Activated T-helper 2 cell treated with anti-CD3 and anti-CD28 coated beads, Interferon-gamma antibody, Interleukin-2, Interleukin-4, amounts not matched to agents 10 μg/mL and 5 μg/mL and 100 μg/mL, durations not matched to agents 14 hours and 24 hours and 36 hours (primary cell): Measurements from ENCODE around the gene KRTAP5-3. TPM values are rescaled to one million over a fixed set of nuclear protein-coding genes. Genes with fewer than 3 reads are reported as not detected.
"Not testable (repeated sequence)": the region's sequence is repeated elsewhere in the genome, so short reads cannot be mapped to it uniquely, and the experiment has no call there.

Experiments used
- DNase-seq: peaks from one replicate; pipeline ENCODE4 v3.0.0; 2021; ENCODE audit warnings: low spot score
- H3K27ac Mint-ChIP-seq: one replicate; pipeline ENCODE4 v1.8.0; 2021; ENCODE audit warnings: mixed read lengths
- H3K27me3 Mint-ChIP-seq: one replicate; pipeline ENCODE4 v1.8.0; 2021; ENCODE audit warnings: low read depth, mixed read lengths
- H3K36me3 Mint-ChIP-seq: one replicate; pipeline ENCODE4 v1.8.0; 2021; ENCODE audit warnings: low read depth, mixed read lengths
- H3K4me1 Mint-ChIP-seq: one replicate; pipeline ENCODE4 v1.8.0; 2021; ENCODE audit warnings: low read depth, mixed read lengths
- H3K4me3 Mint-ChIP-seq: one replicate; pipeline ENCODE4 v1.8.0; 2021; ENCODE audit warnings: low read depth, mild to moderate bottlenecking, moderate library complexity, mixed read lengths
- H3K9me3 Mint-ChIP-seq: one replicate; pipeline ENCODE4 v1.8.0; 2021; ENCODE audit warnings: mixed read lengths
- intact Hi-C: fragments of 100-400 bp; cut with micrococcal nuclease; formaldehyde crosslinking; loops from one replicate; pipeline ENCODE4 v1.15.1; 2023
- total RNA-seq: library from RNA; stranded (reverse); gene quantifications from 2 replicates; pipeline ENCODE4 v1.2.3, GENCODE V29; 2022

Gene KRTAP5-3
- total RNA-seq, 1 donor from 2014 or later: not detected

GRCh38 chr11:1575756-1576155, 32.5 kb downstream of the KRTAP5-3 start:
- Mint-ChIP-seq H3K9me3 (peaks cover 10% of the 10 kb centered on the region), H3K27me3 (peaks cover 25% of the 10 kb centered on the region)
- not testable (repeated sequence) for H3K27ac Mint-ChIP-seq, H3K4me1 Mint-ChIP-seq, H3K4me3 Mint-ChIP-seq, DNase-seq, H3K36me3 Mint-ChIP-seq
- intact Hi-C loops: loop anchor here (2.0 to 10.0 kb wide), 2 partner anchors 27 to 569 kb away; no protein-coding TSS in a partner anchor

GRCh38 chr11:1574933-1575242, 33.4 kb downstream of the KRTAP5-3 start:
- H3K4me3 Mint-ChIP-seq: no peak overlapping the region
- peaks cover 31% of the 10 kb centered on the region for H3K27me3 Mint-ChIP-seq
- peaks cover 10% of the 10 kb centered on the region for H3K9me3 Mint-ChIP-seq
- no peaks in the 10 kb centered on the region for H3K36me3 Mint-ChIP-seq
- intact Hi-C loops: loop anchor here (2.0 to 10.0 kb wide), 4 partner anchors 26 to 570 kb away; no protein-coding TSS in a partner anchor
- DNase-seq: no peak
- no peak overlapping the region for H3K27ac Mint-ChIP-seq
- H3K4me1 Mint-ChIP-seq: no peaks in the 10 kb centered on the region

GRCh38 chr11:1574238-1574932, 33.9 kb downstream of the KRTAP5-3 start:
- H3K27ac Mint-ChIP-seq: no peak overlapping the region
- H3K27me3 Mint-ChIP-seq: peaks cover 34% of the 10 kb centered on the region
- H3K36me3 Mint-ChIP-seq: no peaks in the 10 kb centered on the region
- H3K4me3 Mint-ChIP-seq: no peak overlapping the region
- intact Hi-C loops: loop anchor here (2.0 to 10.0 kb wide), 4 partner anchors 26 to 570 kb away; no protein-coding TSS in a partner anchor
- peak; percentile 46 for DNase-seq
- H3K9me3 Mint-ChIP-seq: peaks cover 10% of the 10 kb centered on the region
- H3K4me1 Mint-ChIP-seq: no peaks in the 10 kb centered on the region

- intact Hi-C loops: loop anchor here (2.0 to 10.0 kb wide), 4 partner anchors 25 to 571 kb away; no protein-coding TSS in a partner anchor
- H3K4me3 Mint-ChIP-seq: peak overlapping the region; percentile 33
- peaks cover 6% of the 10 kb centered on the region for H3K9me3 Mint-ChIP-seq
- H3K27me3 Mint-ChIP-seq: peaks cover 36% of the 10 kb centered on the region
- no peaks in the 10 kb centered on the region for H3K36me3 Mint-ChIP-seq
- no peak overlapping the region for H3K27ac Mint-ChIP-seq
- DNase-seq: no peak
- no peaks in the 10 kb centered on the region for H3K4me1 Mint-ChIP-seq
Measured at GRCh38 chr11:1573903-1574237, 34.4 kb downstream of the KRTAP5-3 start.

- Mint-ChIP-seq H3K4me3 (peak overlapping the region; percentile 33), H3K9me3 (peaks cover 3% of the 10 kb centered on the region), H3K27me3 (peaks cover 36% of the 10 kb centered on the region), H3K36me3 (no peaks in the 10 kb centered on the region), H3K27ac (no peak overlapping the region), H3K4me1 (no peaks in the 10 kb centered on the region)
- no peak for DNase-seq
- intact Hi-C loops: loop anchor here (5.0 to 10.0 kb wide), 3 partner anchors 36 to 572 kb away; no protein-coding TSS in a partner anchor
Measured at GRCh38 chr11:1573077-1573902, 35.0 kb downstream of the KRTAP5-3 start.

GRCh38 chr11:1572197-1573076, 35.8 kb downstream of the KRTAP5-3 start, which contains the start of gene DUSP8:
Gene DUSP8, minus strand, starts transcription at chr11:1572271. Its CDS starts 6,445 bp downstream, at chr11:1565826.
- Mint-ChIP-seq H3K27ac (no peak within 1 kb of the TSS), H3K36me3 (no peaks in the 10 kb centered on the region), H3K4me1 (no peaks in the 10 kb centered on the region), H3K27me3 (peaks cover 36% of the 10 kb centered on the region), H3K9me3 (no peaks in the 10 kb centered on the region), H3K4me3 (peak within 1 kb of the TSS; percentile 17)
- intact Hi-C loops: loop anchor here (5.0 to 10.0 kb wide), 3 partner anchors 35 to 572 kb away; no protein-coding TSS in a partner anchor
- peak; percentile 86 for DNase-seq

GRCh38 chr11:1571760-1572196, 36.5 kb downstream of the KRTAP5-3 start:
- Mint-ChIP-seq H3K36me3 (no peaks in the 10 kb centered on the region), H3K4me3 (no peak overlapping the region), H3K27me3 (peaks cover 35% of the 10 kb centered on the region), H3K9me3 (no peaks in the 10 kb centered on the region), H3K27ac (no peak overlapping the region), H3K4me1 (no peaks in the 10 kb centered on the region)
- intact Hi-C loops: loop anchor here (5.0 to 10.0 kb wide), 3 partner anchors 34 to 573 kb away; no protein-coding TSS in a partner anchor
- DNase-seq: no peak

- Mint-ChIP-seq H3K4me1 (no peaks in the 10 kb centered on the region), H3K4me3 (peak overlapping the region; percentile 55), H3K27me3 (peaks cover 32% of the 10 kb centered on the region), H3K9me3 (no peaks in the 10 kb centered on the region), H3K36me3 (no peaks in the 10 kb centered on the region), H3K27ac (peak overlapping the region; percentile 38)
- no peak for DNase-seq
- intact Hi-C loops: loop anchor here (5.0 to 10.0 kb wide), 3 partner anchors 34 to 574 kb away; no protein-coding TSS in a partner anchor
Measured at GRCh38 chr11:1570896-1571759, 37.1 kb downstream of the KRTAP5-3 start.

- Mint-ChIP-seq H3K4me1 (no peaks in the 10 kb centered on the region), H3K9me3 (no peaks in the 10 kb centered on the region), H3K27me3 (peaks cover 31% of the 10 kb centered on the region), H3K27ac (peak overlapping the region; percentile 38), H3K36me3 (no peaks in the 10 kb centered on the region), H3K4me3 (peak overlapping the region; percentile 55)
- intact Hi-C loops: loop anchor here (5.0 to 10.0 kb wide), 3 partner anchors 33 to 574 kb away; no protein-coding TSS in a partner anchor
- no peak for DNase-seq
Measured at GRCh38 chr11:1570531-1570895, 37.8 kb downstream of the KRTAP5-3 start.

GRCh38 chr11:1570001-1570453, 38.2 kb downstream of the KRTAP5-3 start:
- no peak overlapping the region for H3K27ac Mint-ChIP-seq
- no peak overlapping the region for H3K4me3 Mint-ChIP-seq
- DNase-seq: no peak
- H3K36me3 Mint-ChIP-seq: no peaks in the 10 kb centered on the region
- peaks cover 26% of the 10 kb centered on the region for H3K27me3 Mint-ChIP-seq
- intact Hi-C loops: loop anchor here (5.0 to 10.0 kb wide), 3 partner anchors 33 to 575 kb away; no protein-coding TSS in a partner anchor
- H3K9me3 Mint-ChIP-seq: no peaks in the 10 kb centered on the region
- H3K4me1 Mint-ChIP-seq: no peaks in the 10 kb centered on the region

- Mint-ChIP-seq H3K4me1 (no peaks in the 10 kb centered on the region), H3K27ac (no peak overlapping the region), H3K4me3 (no peak overlapping the region), H3K9me3 (no peaks in the 10 kb centered on the region), H3K36me3 (no peaks in the 10 kb centered on the region), H3K27me3 (peaks cover 23% of the 10 kb centered on the region)
- intact Hi-C loops: no loop called here
- DNase-seq: no peak
Measured at GRCh38 chr11:1569251-1569780, 38.9 kb downstream of the KRTAP5-3 start.
